HCT116 (cell line): Measurements from ENCODE around the gene PAX8. TPM values are rescaled to one million over a fixed set of nuclear protein-coding genes. Genes with fewer than 3 reads are reported as not detected.

ENCODE experiments used
- ATAC-seq: fragments of 200-7000 bp; cut with Tn5 transposase; 2 replicates; pipeline ENCODE4 v1.9.1; 2020; ENCODE audit warnings: mild to moderate bottlenecking, moderate library complexity
- BruUV-seq: library from RNA; stranded (reverse); fragments of 400-500 nt; replicated peaks from 2 replicates; lab custom pipeline; 2021; lab: Mats Ljungman, UMichigan
- CTCF ChIA-PET: fragments of 300-600 bp; sonication (Branson Sonifier 250); formaldehyde crosslinking; loops from one replicate; lab custom pipeline; 2021; ENCODE audit warnings: antibody characterized with exemption; lab: Charles Lee
- POLR2A ChIA-PET: fragments of 300-600, 350-600 bp; sonication (Branson Sonifier 250); formaldehyde crosslinking; loops from one replicate; lab custom pipeline; 2021; ENCODE audit warnings: antibody characterized with exemption; lab: Charles Lee
- RAD21 ChIA-PET, 2 experiments: fragments of 300-600 bp; sonication (Branson Sonifier 250); formaldehyde crosslinking; loops; one replicate each; lab custom pipeline; 2023; ENCODE audit warnings: low total read pairs in 2 of 2; ENCODE audit not compliant: uncharacterized antibody in 2 of 2, unreplicated experiment in 2 of 2, low non-redundant PET in 1 of 2; lab: Charles Lee
- DNase-seq: peaks from one replicate; pipeline ENCODE4 v3.0.0-alpha.2; 2010; ENCODE audit warnings: low read depth, low spot score
- H2AFZ ChIP-seq: fragments of 200-600 bp; shearing (Covaris generic), sonication (generic); 2 replicates; pipeline ENCODE4 v1.6.1; 2017; ENCODE audit warnings: low read depth, mixed run types, mixed read lengths, antibody characterized with exemption, low read length; ENCODE audit not compliant: poor library complexity, severe bottlenecking
- H3K27ac ChIP-seq: 2 replicates; pipeline ENCODE4 v1.5.1; 2012; ENCODE audit warnings: low read depth, low read length
- H3K27me3 ChIP-seq: fragments of 200-600 bp; sonication (generic); 2 replicates; pipeline ENCODE4 v1.6.1; 2016; ENCODE audit warnings: mixed run types, low read length, mixed read lengths; ENCODE audit not compliant: insufficient read depth
- H3K36me3 ChIP-seq, 2 experiments: fragments of 200-500 bp in 1 of 2; fragments of 200-600 bp in 1 of 2; sonication (Bioruptor generic) in 1 of 2; sonication (generic) in 1 of 2; 2 replicates each; pipeline versions ENCODE4 v1.5.1 to v1.6.1; 2014 to 2016; ENCODE audit warnings: low read length in 2 of 2, inconsistent platforms in 1 of 2, mixed read lengths in 1 of 2, mixed run types in 1 of 2; ENCODE audit not compliant: insufficient read depth in 2 of 2, control insufficient read depth in 1 of 2
- H3K4me1 ChIP-seq, 2 experiments: fragments of 200-600 bp in 1 of 2; sonication (generic) in 1 of 2; 2 replicates each; pipeline versions ENCODE4 v1.5.1 to v1.6.1; 2012 to 2017; ENCODE audit warnings: low read length in 2 of 2, inconsistent platforms in 1 of 2, mild to moderate bottlenecking in 1 of 2, mixed read lengths in 1 of 2, mixed run types in 1 of 2, moderate library complexity in 1 of 2; ENCODE audit not compliant: insufficient read depth in 2 of 2, control insufficient read depth in 1 of 2
- H3K4me2 ChIP-seq: fragments of 200-600 bp; sonication (generic); 2 replicates; pipeline ENCODE4 v1.6.1; 2017; ENCODE audit warnings: mixed run types, low read length, mixed read lengths
- H3K4me3 ChIP-seq, 2 experiments: fragments of 200-600 bp in 1 of 2; sonication (generic) in 1 of 2; replicated peaks in 1 of 2; 2 replicates each; pipeline ENCODE4 v1.5.1; 2011 to 2016; ENCODE audit warnings: low read length in 2 of 2, control low read depth in 1 of 2, low read depth in 1 of 2, mild to moderate bottlenecking in 1 of 2, mixed read lengths in 1 of 2, mixed run types in 1 of 2
- H3K79me2 ChIP-seq: fragments of 200-600 bp; sonication (generic); 2 replicates; pipeline ENCODE4 v1.6.1; 2017; ENCODE audit warnings: mild to moderate bottlenecking, mixed run types, low read length, moderate library complexity, mixed read lengths; ENCODE audit not compliant: insufficient read depth
- H3K9ac ChIP-seq: fragments of 200-600 bp; sonication (generic); 2 replicates; pipeline ENCODE4 v1.6.1; 2016; ENCODE audit warnings: low read length, mixed read lengths
- H3K9me2 ChIP-seq: fragments of 200-600 bp; sonication (generic), shearing (Covaris generic); 2 replicates; pipeline ENCODE4 v1.6.1; 2017; ENCODE audit warnings: mixed run types, mild to moderate bottlenecking, moderate library complexity; ENCODE audit not compliant: insufficient read depth
- H3K9me3 ChIP-seq, 2 experiments: fragments of 200-500 bp in 1 of 2; fragments of 200-600 bp in 1 of 2; sonication (Bioruptor generic) in 1 of 2; sonication (generic) in 1 of 2; 2 replicates each; pipeline ENCODE4 v1.6.1; 2014 to 2017; ENCODE audit warnings: low read length in 2 of 2, mixed read lengths in 2 of 2, inconsistent platforms in 1 of 2, low read depth in 1 of 2, mild to moderate bottlenecking in 1 of 2, mixed run types in 1 of 2, moderate library complexity in 1 of 2; ENCODE audit not compliant: control insufficient read depth in 1 of 2, insufficient read depth in 1 of 2
- H4K20me1 ChIP-seq: fragments of 200-600 bp; sonication (generic), shearing (Covaris generic); 2 replicates; pipeline ENCODE4 v1.6.1; 2017; ENCODE audit warnings: mixed run types, mild to moderate bottlenecking, moderate library complexity; ENCODE audit not compliant: insufficient read depth
- CBX3 ChIP-seq: IDR thresholded peaks from 2 replicates; pipeline ENCODE4 v1.6.1; 2012; ENCODE audit warnings: low read depth
- CEBPB ChIP-seq: IDR thresholded peaks from 2 replicates; pipeline ENCODE4 v1.6.1; 2012; ENCODE audit warnings: low read depth
- EGR1 ChIP-seq: IDR thresholded peaks from 2 replicates; pipeline ENCODE4 v1.6.1; 2012; ENCODE audit warnings: low read depth
- ELF1 ChIP-seq: IDR thresholded peaks from 2 replicates; pipeline ENCODE4 v1.6.1; 2012; ENCODE audit warnings: low read depth, borderline replicate concordance
- EZH2 ChIP-seq: fragments of 200-600 bp; sonication (generic); IDR thresholded peaks from 2 replicates; pipeline ENCODE4 v1.6.1; 2017; ENCODE audit warnings: antibody characterized with exemption, mixed run types
- EZH2phosphoT487 ChIP-seq: fragments of 200-600 bp; IDR thresholded peaks from 2 replicates; pipeline ENCODE4 v1.6.1; 2018; ENCODE audit warnings: antibody characterized with exemption, borderline replicate concordance
- JUND ChIP-seq: IDR thresholded peaks from 2 replicates; pipeline ENCODE4 v1.6.1; 2012
- MAX ChIP-seq: IDR thresholded peaks from 2 replicates; pipeline ENCODE4 v1.6.1; 2012
- RAD21 ChIP-seq: IDR thresholded peaks from 2 replicates; pipeline ENCODE4 v1.6.1; 2012; ENCODE audit warnings: low read depth, mild to moderate bottlenecking
- SIN3A ChIP-seq: IDR thresholded peaks from 2 replicates; pipeline ENCODE4 v1.6.1; 2012; ENCODE audit warnings: low read depth
- SP1 ChIP-seq: IDR thresholded peaks from 2 replicates; pipeline ENCODE4 v1.6.1; 2012; ENCODE audit warnings: low read depth
- SRF ChIP-seq: IDR thresholded peaks from 2 replicates; pipeline ENCODE4 v1.6.1; 2012; ENCODE audit warnings: low read depth
- ZBTB33 ChIP-seq: IDR thresholded peaks from 2 replicates; pipeline ENCODE4 v1.6.1; 2011; ENCODE audit warnings: mild to moderate bottlenecking, low read length, moderate library complexity; ENCODE audit not compliant: insufficient replicate concordance; ENCODE audit errors: extremely low read depth
- ZNF274 ChIP-seq: fragments of 200-500 bp; sonication (Bioruptor generic); IDR thresholded peaks from 2 replicates; pipeline ENCODE4 v1.6.1; 2014; ENCODE audit warnings: mild to moderate bottlenecking, low read depth, low read length, inconsistent platforms
- intact Hi-C: fragments of 100-400 bp; cut with micrococcal nuclease; formaldehyde crosslinking; loops from 2 replicates; pipeline ENCODE4 v1.10.0; 2022
- total RNA-seq: library from RNA; stranded (reverse); gene quantifications from one replicate; pipeline ENCODE4 v1.2.1, GENCODE V29; 2021; ENCODE audit not compliant: unreplicated experiment
- TF ChIP-seq, protein P1 (sequence below): IDR thresholded peaks from 2 replicates; pipeline ENCODE4 v1.6.1; 2012; ENCODE audit warnings: low read depth

Gene PAX8
- total RNA-seq, 1 experiment from 2014 or later = 4.4 TPM

GRCh38 chr2:113178891-113179290, 99.8 kb downstream of the PAX8 start:
- Histone ChIP-seq H3K79me2 (no peaks in the 10 kb centered on the region), H3K36me3 (no peaks in the 10 kb centered on the region), H3K4me3 (no peak overlapping the region), H4K20me1 (no peaks in the 10 kb centered on the region), H3K4me1 (no peaks in the 10 kb centered on the region)
- ChIA-PET POLR2A (no interaction called here), CTCF (no interaction called here)
- ATAC-seq = no peak
- no peak for TF ChIP-seq ELF1
- no peak for TF ChIP-seq CBX3
- no peak for TF ChIP-seq ZNF274
- TF ChIP-seq CEBPB = no peak
- TF ChIP-seq EZH2phosphoT487 = no peak
- TF ChIP-seq EZH2 = no peak
- TF ChIP-seq MAX = no peak
- TF ChIP-seq JUND = no peak
- no peak for TF ChIP-seq SIN3A
- TF ChIP-seq SP1 = no peak
- TF ChIP-seq RAD21 = no peak
- no peak for TF ChIP-seq ZBTB33
- TF ChIP-seq SRF = no peak
- TF ChIP-seq EGR1 = no peak
- TF ChIP-seq, protein P1, sequence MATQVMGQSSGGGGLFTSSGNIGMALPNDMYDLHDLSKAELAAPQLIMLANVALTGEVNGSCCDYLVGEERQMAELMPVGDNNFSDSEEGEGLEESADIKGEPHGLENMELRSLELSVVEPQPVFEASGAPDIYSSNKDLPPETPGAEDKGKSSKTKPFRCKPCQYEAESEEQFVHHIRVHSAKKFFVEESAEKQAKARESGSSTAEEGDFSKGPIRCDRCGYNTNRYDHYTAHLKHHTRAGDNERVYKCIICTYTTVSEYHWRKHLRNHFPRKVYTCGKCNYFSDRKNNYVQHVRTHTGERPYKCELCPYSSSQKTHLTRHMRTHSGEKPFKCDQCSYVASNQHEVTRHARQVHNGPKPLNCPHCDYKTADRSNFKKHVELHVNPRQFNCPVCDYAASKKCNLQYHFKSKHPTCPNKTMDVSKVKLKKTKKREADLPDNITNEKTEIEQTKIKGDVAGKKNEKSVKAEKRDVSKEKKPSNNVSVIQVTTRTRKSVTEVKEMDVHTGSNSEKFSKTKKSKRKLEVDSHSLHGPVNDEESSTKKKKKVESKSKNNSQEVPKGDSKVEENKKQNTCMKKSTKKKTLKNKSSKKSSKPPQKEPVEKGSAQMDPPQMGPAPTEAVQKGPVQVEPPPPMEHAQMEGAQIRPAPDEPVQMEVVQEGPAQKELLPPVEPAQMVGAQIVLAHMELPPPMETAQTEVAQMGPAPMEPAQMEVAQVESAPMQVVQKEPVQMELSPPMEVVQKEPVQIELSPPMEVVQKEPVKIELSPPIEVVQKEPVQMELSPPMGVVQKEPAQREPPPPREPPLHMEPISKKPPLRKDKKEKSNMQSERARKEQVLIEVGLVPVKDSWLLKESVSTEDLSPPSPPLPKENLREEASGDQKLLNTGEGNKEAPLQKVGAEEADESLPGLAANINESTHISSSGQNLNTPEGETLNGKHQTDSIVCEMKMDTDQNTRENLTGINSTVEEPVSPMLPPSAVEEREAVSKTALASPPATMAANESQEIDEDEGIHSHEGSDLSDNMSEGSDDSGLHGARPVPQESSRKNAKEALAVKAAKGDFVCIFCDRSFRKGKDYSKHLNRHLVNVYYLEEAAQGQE = no peak
- TF ChIP-seq, all 23 proteins: peak for 0
- no peaks in the 10 kb centered on the region for H3K9me2 ChIP-seq
- RAD21 ChIA-PET = no interaction called here
- no peak overlapping the region for H3K4me2 ChIP-seq
- H3K9ac ChIP-seq = no peak overlapping the region
- no peak overlapping the region for H3K27ac ChIP-seq
- BruUV-seq = no TSS peak
- no peaks in the 10 kb centered on the region for H3K9me3 ChIP-seq
- intact Hi-C loops = no loop called here
- DNase-seq = no peak
- H3K27me3 ChIP-seq = no peaks in the 10 kb centered on the region
- no peak overlapping the region for H2AFZ ChIP-seq
